Subcutaneous abdominal adipose tissue (tissue), 5 donors: ENCODE results near the gene WDR70.

ENCODE experiments used
- H3K27ac ChIP-seq: one replicate; pipeline ENCODE4 v1.7.0; 2013; ENCODE audit warnings: low read depth, mild to moderate bottlenecking, inconsistent platforms, low read length, moderate library complexity
- H3K27me3 ChIP-seq, 5 donors: one replicate each; pipeline ENCODE4 v1.7.0; 2013; ENCODE audit warnings: low read length in 5 of 5, inconsistent platforms in 1 of 5; ENCODE audit not compliant: control insufficient read depth in 5 of 5, insufficient read depth in 4 of 5
- H3K36me3 ChIP-seq, 5 donors: one replicate each; pipeline ENCODE4 v1.7.0; 2013; ENCODE audit warnings: low read length in 5 of 5; ENCODE audit not compliant: control insufficient read depth in 5 of 5, insufficient read depth in 5 of 5
- H3K4me1 ChIP-seq, 5 donors: one replicate each; pipeline ENCODE4 v1.7.0; 2013; ENCODE audit warnings: low read length in 5 of 5, mild to moderate bottlenecking in 3 of 5, moderate library complexity in 1 of 5; ENCODE audit not compliant: control insufficient read depth in 5 of 5, insufficient read depth in 5 of 5
- H3K4me3 ChIP-seq, 5 donors: one replicate each; pipeline ENCODE4 v1.7.0; 2013; ENCODE audit warnings: low read length in 5 of 5, low read depth in 1 of 5
- H3K9ac ChIP-seq, 5 donors: one replicate each; pipeline ENCODE4 v1.7.0; 2013; ENCODE audit warnings: low read length in 5 of 5, mild to moderate bottlenecking in 4 of 5, moderate library complexity in 3 of 5
- H3K9me3 ChIP-seq, 5 donors: one replicate each; pipeline ENCODE4 v1.7.0; 2013; ENCODE audit warnings: low read length in 5 of 5; ENCODE audit not compliant: control insufficient read depth in 5 of 5
- donor health status: healthy.
- donor health status: healthy.
- donor health status: healthy.
- donor health status: healthy.
- donor health status: healthy.

The WDR70 gene

GRCh38 chr5:37735649-37736347, 356.7 kb downstream of the WDR70 start:
- Histone ChIP-seq H3K4me3 (no peak overlapping the region), H3K27ac (no peak overlapping the region), H3K9ac (no peak overlapping the region), H3K4me1 (peaks cover 2 to 26% (median 25%) of the 10 kb centered on the region in 5 donors), H3K27me3 (no peaks in the 10 kb centered on the region), H3K36me3 (peaks cover 0 to 22% (median 6%) of the 10 kb centered on the region in 5 donors), H3K9me3 (no peaks in the 10 kb centered on the region)

- no peaks in the 10 kb centered on the region for H3K9me3 ChIP-seq
- no peak overlapping the region for H3K9ac ChIP-seq
- H3K36me3 ChIP-seq, result peaks cover 0 to 18% (median 2%) of the 10 kb centered on the region in 5 donors
- H3K4me1 ChIP-seq, result peaks cover 2 to 29% (median 25%) of the 10 kb centered on the region in 5 donors
- no peaks in the 10 kb centered on the region for H3K27me3 ChIP-seq
- H3K27ac ChIP-seq, result no peak overlapping the region
- H3K4me3 ChIP-seq, result no peak overlapping the region
Measured at GRCh38 chr5:37736397-37736796, 357.3 kb downstream of the WDR70 start.

- Histone ChIP-seq H3K27ac (no peak overlapping the region), H3K27me3 (no peaks in the 10 kb centered on the region), H3K9me3 (no peaks in the 10 kb centered on the region), H3K9ac (no peak overlapping the region), H3K36me3 (peaks cover 0 to 9% (median 2%) of the 10 kb centered on the region in 5 donors), H3K4me3 (no peak overlapping the region), H3K4me1 (peaks cover 2 to 29% (median 25%) of the 10 kb centered on the region in 5 donors)
Measured at GRCh38 chr5:37737326-37738056, 358.4 kb downstream of the WDR70 start.

- peak overlapping the region; percentile 38 for H3K27ac ChIP-seq
- no peaks in the 10 kb centered on the region for H3K27me3 ChIP-seq
- H3K4me3 ChIP-seq, result no peak overlapping the region
- H3K9me3 ChIP-seq, result no peaks in the 10 kb centered on the region
- H3K9ac ChIP-seq, result no peak overlapping the region
- H3K4me1 ChIP-seq, result peaks cover 2 to 29% (median 25%) of the 10 kb centered on the region in 5 donors
- H3K36me3 ChIP-seq, result peaks cover 2 to 6% (median 5%) of the 10 kb centered on the region in 5 donors
Measured at GRCh38 chr5:37738057-37738691, 359.1 kb downstream of the WDR70 start.

- Histone ChIP-seq H3K27ac (peak overlapping the region; percentile 38), H3K9me3 (no peaks in the 10 kb centered on the region), H3K36me3 (peaks cover 2 to 12% (median 6%) of the 10 kb centered on the region in 5 donors), H3K4me3 (no peak overlapping the region), H3K4me1 (peaks cover 2 to 29% (median 25%) of the 10 kb centered on the region in 5 donors), H3K27me3 (no peaks in the 10 kb centered on the region), H3K9ac (no peak overlapping the region)
Measured at GRCh38 chr5:37738865-37739488, 359.9 kb downstream of the WDR70 start.

- H3K36me3 ChIP-seq, result peaks cover 0 to 15% (median 6%) of the 10 kb centered on the region in 5 donors
- no peak overlapping the region for H3K9ac ChIP-seq
- no peaks in the 10 kb centered on the region for H3K27me3 ChIP-seq
- peaks cover 2 to 29% (median 25%) of the 10 kb centered on the region in 5 donors for H3K4me1 ChIP-seq
- peak overlapping the region in 1 of 5 donors; percentile 15 for H3K4me3 ChIP-seq
- H3K27ac ChIP-seq, result peak overlapping the region; percentile 20
- no peaks in the 10 kb centered on the region for H3K9me3 ChIP-seq
Measured at GRCh38 chr5:37739817-37740261, 360.7 kb downstream of the WDR70 start.

- Histone ChIP-seq H3K4me3 (no peak overlapping the region), H3K27ac (peak overlapping the region; percentile 20), H3K9ac (no peak overlapping the region), H3K36me3 (peaks cover 0 to 13% (median 5%) of the 10 kb centered on the region in 5 donors), H3K27me3 (no peaks in the 10 kb centered on the region), H3K9me3 (no peaks in the 10 kb centered on the region), H3K4me1 (peaks cover 2 to 29% (median 25%) of the 10 kb centered on the region in 5 donors)
Measured at GRCh38 chr5:37740331-37741066, 361.4 kb downstream of the WDR70 start.

GRCh38 chr5:37742111-37742510, 363.0 kb downstream of the WDR70 start:
- Histone ChIP-seq H3K36me3 (peaks cover 0 to 13% (median 5%) of the 10 kb centered on the region in 5 donors), H3K27me3 (no peaks in the 10 kb centered on the region), H3K9ac (no peak overlapping the region), H3K9me3 (no peaks in the 10 kb centered on the region), H3K4me3 (no peak overlapping the region), H3K4me1 (peaks cover 2 to 29% (median 25%) of the 10 kb centered on the region in 5 donors), H3K27ac (no peak overlapping the region)

GRCh38 chr5:37751227-37751626, 372.1 kb downstream of the WDR70 start:
- Histone ChIP-seq H3K4me3 (no peak overlapping the region), H3K9me3 (peaks cover 0 to 4% (median 0%) of the 10 kb centered on the region in 5 donors), H3K27me3 (no peaks in the 10 kb centered on the region), H3K9ac (no peak overlapping the region), H3K27ac (no peak overlapping the region), H3K4me1 (no peaks in the 10 kb centered on the region), H3K36me3 (peaks cover 0 to 7% (median 4%) of the 10 kb centered on the region in 5 donors)
